Urinary bladder (tissue), 4 donors: ENCODE measurements around the gene CDC34. TPM values are rescaled to one million over a fixed set of nuclear protein-coding genes. Genes with fewer than 3 reads are reported as not detected.

Source experiments
- DNase-seq: peaks from one replicate; pipeline ENCODE4 v3.0.0-alpha.2; 2015; ENCODE audit errors: extremely low spot score
- H3K27ac ChIP-seq: one replicate; pipeline ENCODE4 v1.5.1; 2013; ENCODE audit warnings: low read depth, mild to moderate bottlenecking, moderate library complexity
- H3K36me3 ChIP-seq: one replicate; pipeline ENCODE4 v1.6.1; 2013; ENCODE audit warnings: mild to moderate bottlenecking, moderate library complexity; ENCODE audit not compliant: insufficient read depth
- H3K4me1 ChIP-seq: one replicate; pipeline ENCODE4 v1.6.1; 2013; ENCODE audit warnings: mild to moderate bottlenecking, moderate library complexity; ENCODE audit not compliant: insufficient read depth
- H3K4me3 ChIP-seq: one replicate; pipeline ENCODE4 v1.5.1; 2013; ENCODE audit warnings: low read depth, low read length
- WGBS: extraction: QIAGEN DNeasy Blood & Tissue Kit; methylation state at CpG from one replicate; pipeline ENCODE4 v1.1.7; 2013; 5-methylcytosine and 5-hydroxymethylcytosine counted together
- polyA plus RNA-seq: library from polyadenylated mRNA; stranded (reverse); fragments of 200-250 nt; gene quantifications from one replicate; pipeline ENCODE4 v1.2.3, GENCODE V29; 2013
- total RNA-seq: library from RNA; depleted of rRNA; stranded (reverse); fragments of >200 nt; gene quantifications from one replicate; pipeline ENCODE4 v1.2.3, GENCODE V29; 2014
- donor health status: healthy with polysubstance abuse.
- donor health status: healthy.

The CDC34 gene
- total and polyA plus RNA-seq, 2 donors, result 30.4 to 89.8 TPM

- Histone ChIP-seq H3K4me1 (no peaks in the 10 kb centered on the region), H3K4me3 (peak within 1 kb of the TSS; percentile 82), H3K36me3 (no peaks in the 10 kb centered on the region), H3K27ac (peak within 1 kb of the TSS; percentile 75)
- under 1% methylated on average over 79 of the region's 79 CpGs for WGBS
- peak; percentile 94 for DNase-seq
These were observed 40.7 kb downstream of the CDC34 start, which contains the start of gene BSG for GRCh38 chr19:572140-572742. Gene BSG (plus strand): TSS chr19:572596. CDS start chr19:572635, 39 bp downstream.

GRCh38 chr19:572743-573518 is 41.4 kb downstream of the CDC34 start:
- no peaks in the 10 kb centered on the region for H3K36me3 ChIP-seq
- H3K4me3 ChIP-seq, result peak overlapping the region; percentile 82
- peak overlapping the region; percentile 73 for H3K27ac ChIP-seq
- H3K4me1 ChIP-seq, result no peaks in the 10 kb centered on the region
- DNase-seq, result no peak
- under 1% methylated on average over 55 of the region's 55 CpGs for WGBS

- WGBS, result 4% methylated on average over 15 of the region's 15 CpGs
- Histone ChIP-seq H3K27ac (no peak overlapping the region), H3K4me1 (no peaks in the 10 kb centered on the region), H3K4me3 (peak overlapping the region; percentile 82), H3K36me3 (no peaks in the 10 kb centered on the region)
- DNase-seq, result no peak
These were observed 41.9 kb downstream of the CDC34 start for GRCh38 chr19:573519-573825.

- peak overlapping the region; percentile 4 for H3K4me3 ChIP-seq
- DNase-seq, result no peak
- 27% methylated on average over 32 of the region's 32 CpGs for WGBS
- H3K4me1 ChIP-seq, result no peaks in the 10 kb centered on the region
- H3K36me3 ChIP-seq, result no peaks in the 10 kb centered on the region
- H3K27ac ChIP-seq, result no peak overlapping the region
These were observed 43.3 kb downstream of the CDC34 start for GRCh38 chr19:574658-575526.

GRCh38 chr19:575527-576506 is 44.3 kb downstream of the CDC34 start:
- no peak for DNase-seq
- H3K4me1 ChIP-seq, result no peaks in the 10 kb centered on the region

GRCh38 chr19:576768-577438 is 45.3 kb downstream of the CDC34 start:
- 86% methylated on average over 28 of the region's 28 CpGs for WGBS
- H3K27ac ChIP-seq, result no peak overlapping the region
- H3K36me3 ChIP-seq, result no peaks in the 10 kb centered on the region
- H3K4me1 ChIP-seq, result no peaks in the 10 kb centered on the region
- DNase-seq, result no peak
- H3K4me3 ChIP-seq, result no peak overlapping the region

More at GRCh38 chr19:575527-576506, 44.3 kb downstream of the CDC34 start:
- no peak overlapping the region for H3K27ac ChIP-seq
- no peak overlapping the region for H3K4me3 ChIP-seq
- no peaks in the 10 kb centered on the region for H3K36me3 ChIP-seq
- 49% methylated on average over 38 of the region's 38 CpGs for WGBS

GRCh38 chr19:577439-578392 is 46.2 kb downstream of the CDC34 start:
- Histone ChIP-seq H3K27ac (no peak overlapping the region), H3K4me3 (no peak overlapping the region), H3K36me3 (no peaks in the 10 kb centered on the region), H3K4me1 (no peaks in the 10 kb centered on the region)
- no peak for DNase-seq
- 91% methylated on average over 66 of the region's 66 CpGs for WGBS

GRCh38 chr19:579111-579841 is 47.7 kb downstream of the CDC34 start:
- no peaks in the 10 kb centered on the region for H3K36me3 ChIP-seq
- no peak overlapping the region for H3K27ac ChIP-seq
- 91% methylated on average over 46 of the region's 46 CpGs for WGBS
- no peak for DNase-seq
- no peaks in the 10 kb centered on the region for H3K4me1 ChIP-seq
- no peak overlapping the region for H3K4me3 ChIP-seq

- no peak for DNase-seq
- WGBS, result 94% methylated on average over 11 of the region's 11 CpGs
- no peaks in the 10 kb centered on the region for H3K4me1 ChIP-seq
- H3K36me3 ChIP-seq, result no peaks in the 10 kb centered on the region
- H3K27ac ChIP-seq, result no peak overlapping the region
- H3K4me3 ChIP-seq, result no peak overlapping the region
These were observed 48.2 kb downstream of the CDC34 start for GRCh38 chr19:579842-580155.

GRCh38 chr19:580274-580835 is 48.8 kb downstream of the CDC34 start:
- WGBS, result 90% methylated on average over 22 of the region's 22 CpGs
- no peaks in the 10 kb centered on the region for H3K36me3 ChIP-seq
- no peak overlapping the region for H3K4me3 ChIP-seq
- H3K27ac ChIP-seq, result no peak overlapping the region
- no peaks in the 10 kb centered on the region for H3K4me1 ChIP-seq
- DNase-seq, result no peak
